Endothelial cell of hepatic sinusoid (primary cell): ENCODE measurements around the gene AGXT.

Source experiments
- in situ Hi-C: cut with HindIII; loops from 2 replicates; pipeline ENCODE4 v1.10.0; 2017; ENCODE audit warnings: low sequenced_read_pairs

The AGXT gene

DNA sequence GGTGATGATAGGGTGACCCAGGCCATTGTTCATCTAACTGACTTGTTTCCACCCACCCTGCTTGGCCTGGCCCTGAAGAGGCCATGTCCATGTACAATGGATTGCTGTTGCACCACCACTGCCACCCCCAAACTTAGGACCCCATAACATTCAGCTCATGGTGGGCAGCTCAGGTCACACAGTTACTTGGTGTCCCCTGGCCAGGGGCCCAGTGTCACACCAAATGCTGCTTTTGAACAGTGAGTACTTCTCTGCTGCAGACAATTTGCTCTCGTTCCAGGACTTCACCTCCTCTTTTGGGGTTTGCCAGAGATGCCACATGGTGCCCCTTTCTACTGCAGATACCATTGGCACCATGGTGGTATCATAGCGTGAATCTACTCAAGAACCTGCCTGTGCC lies 15.6 kb downstream of the AGXT start:
- in situ Hi-C loops, result loop anchor here (10.0 kb wide), 1 partner anchor 59 kb away; the partner anchor contains the start of gene KIF1A

GRCh38 chr2:240884745-240885144 lies 16.1 kb downstream of the AGXT start:
- in situ Hi-C loops, result loop anchor here (10.0 kb wide), 1 partner anchor 60 kb away; the partner anchor contains the start of gene KIF1A

GRCh38 chr2:240885566-240885965 lies 16.9 kb downstream of the AGXT start:
- in situ Hi-C loops, result loop anchor here (10.0 kb wide), 1 partner anchor 61 kb away; the partner anchor contains the start of gene KIF1A

GRCh38 chr2:240886023-240886565 lies 17.5 kb downstream of the AGXT start:
- in situ Hi-C loops, result loop anchor here (10.0 kb wide), 1 partner anchor 61 kb away; the partner anchor contains the start of gene KIF1A

DNA sequence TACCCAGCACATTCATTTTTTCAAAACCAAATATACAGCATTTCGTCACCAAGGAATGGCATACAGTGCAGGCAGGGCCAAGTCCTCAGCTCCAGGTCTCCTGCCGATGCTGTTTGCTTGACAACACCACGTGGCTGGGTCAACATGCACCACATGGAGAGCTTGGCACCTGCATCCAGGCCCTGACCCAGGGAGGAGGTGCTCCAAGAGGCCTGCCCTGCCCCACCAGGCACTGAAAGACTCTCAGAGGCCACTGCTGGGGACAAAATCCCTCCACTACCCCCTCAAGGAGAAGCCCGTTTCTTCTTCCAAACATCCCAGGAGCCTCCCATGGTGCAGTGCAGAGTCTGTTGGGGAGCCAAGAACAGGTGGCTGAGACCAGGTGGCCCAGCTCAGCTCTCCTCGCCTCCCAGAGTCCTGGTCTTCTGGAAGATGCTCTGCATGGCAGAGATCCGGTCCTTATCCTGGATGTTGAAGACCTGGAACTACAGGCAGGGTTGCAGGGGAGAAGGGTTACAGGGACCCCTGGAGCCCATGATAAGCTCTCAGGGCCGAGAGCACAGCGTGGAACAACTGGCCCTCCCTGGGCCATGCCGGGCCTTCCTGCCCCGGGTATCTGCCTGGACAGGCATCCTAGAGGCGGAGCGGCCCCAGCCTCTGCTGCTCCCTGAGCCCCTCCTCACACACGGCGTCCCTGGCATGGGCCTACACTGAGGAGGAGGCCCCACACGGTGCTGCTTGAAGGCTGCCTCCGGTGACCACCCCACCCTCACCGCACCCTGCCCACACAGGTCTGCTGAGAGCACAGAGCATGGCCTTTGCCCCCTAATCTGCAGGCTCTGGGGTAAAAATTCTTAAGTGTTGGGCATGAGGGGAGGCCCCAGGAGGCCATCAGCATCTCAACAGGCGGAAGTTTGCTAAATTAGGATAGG lies 18.3 kb downstream of the AGXT start:
- in situ Hi-C loops, result loop anchor here (10.0 kb wide), 1 partner anchor 62 kb away; the partner anchor contains the start of gene KIF1A

GRCh38 chr2:240887631-240888030 lies 19.0 kb downstream of the AGXT start:
- in situ Hi-C loops, result loop anchor here (10.0 kb wide), 1 partner anchor 63 kb away; the partner anchor contains the start of gene KIF1A

- in situ Hi-C loops, result loop anchor here (10.0 kb wide), 1 partner anchor 64 kb away; the partner anchor contains the start of gene KIF1A
Observed at GRCh38 chr2:240888130-240888889, 19.7 kb downstream of the AGXT start.

GRCh38 chr2:240888890-240889573 lies 20.4 kb downstream of the AGXT start:
- in situ Hi-C loops, result loop anchor here (10.0 kb wide), 1 partner anchor 64 kb away; the partner anchor contains the start of gene KIF1A

- in situ Hi-C loops, result loop anchor here (5.0 to 10.0 kb wide), 4 partner anchors 43 to 103 kb away; partner anchors contain the start of gene KIF1A
Observed at GRCh38 chr2:240889601-240890560, 21.3 kb downstream of the AGXT start.

GRCh38 chr2:240890691-240891090 lies 22.1 kb downstream of the AGXT start:
- in situ Hi-C loops, result loop anchor here (5.0 kb wide), 3 partner anchors 43 to 103 kb away; no protein-coding TSS in a partner anchor

- in situ Hi-C loops, result loop anchor here (5.0 kb wide), 3 partner anchors 44 to 104 kb away; no protein-coding TSS in a partner anchor
Observed at GRCh38 chr2:240891492-240892340, 23.1 kb downstream of the AGXT start.

GRCh38 chr2:240892356-240892755 lies 23.7 kb downstream of the AGXT start:
- in situ Hi-C loops, result loop anchor here (5.0 kb wide), 3 partner anchors 45 to 105 kb away; no protein-coding TSS in a partner anchor

DNA sequence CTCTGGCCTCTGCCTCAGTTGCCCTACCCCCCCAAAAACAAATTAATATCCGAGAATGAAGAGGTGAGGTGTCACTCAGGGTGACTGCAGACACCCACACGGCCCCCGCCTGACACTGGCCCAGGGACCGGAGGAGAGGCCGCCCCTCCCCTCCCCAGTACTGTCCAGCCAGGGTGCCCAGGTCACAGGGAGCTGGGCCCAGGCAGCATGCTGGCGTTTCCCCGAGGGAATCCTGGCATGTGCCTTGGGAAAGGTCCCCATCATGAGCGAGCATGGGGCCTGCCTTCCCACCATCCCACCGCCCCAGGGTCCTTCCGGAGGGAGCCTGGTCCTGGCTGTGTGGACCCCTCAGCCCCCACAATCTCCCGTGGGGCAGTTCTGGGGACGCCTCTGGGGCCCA lies 24.3 kb downstream of the AGXT start:
- in situ Hi-C loops, result loop anchor here (5.0 kb wide), 3 partner anchors 46 to 106 kb away; no protein-coding TSS in a partner anchor

- in situ Hi-C loops, result loop anchor here (5.0 kb wide), 3 partner anchors 46 to 106 kb away; no protein-coding TSS in a partner anchor
Observed at GRCh38 chr2:240893363-240893844, 24.8 kb downstream of the AGXT start.

GRCh38 chr2:240894006-240894405 lies 25.4 kb downstream of the AGXT start:
- in situ Hi-C loops, result loop anchor here (5.0 kb wide), 3 partner anchors 47 to 107 kb away; no protein-coding TSS in a partner anchor

GRCh38 chr2:240894836-240895558 lies 26.4 kb downstream of the AGXT start:
- in situ Hi-C loops, result loop anchor here (5.0 kb wide), 3 partner anchors 48 to 108 kb away; no protein-coding TSS in a partner anchor
